ENCODE data around the gene RETREG2.

GRCh38 chr2:219216535-219216915 lies 38.5 kb downstream of the RETREG2 start:
- TF ChIP-seq POLR2A (IDR thresholded peaks at IDR 0.05; ENCODE audit: low read length) (no peak), KDM1A (IDR thresholded peaks at IDR 0.05; ENCODE audit: low read depth) (no peak), CTCF (IDR thresholded peaks at IDR 0.05) (no peak), REST (IDR thresholded peaks at IDR 0.05) (no peak), MYC (IDR thresholded peaks at IDR 0.05; ENCODE audit: borderline replicate concordance, low read length) (no peak), EP300 (IDR thresholded peaks at IDR 0.05) (no peak), ESRRA (IDR thresholded peaks at IDR 0.05; ENCODE audit: borderline replicate concordance, low read length) (no peak), BHLHE40 (IDR thresholded peaks at IDR 0.05; ENCODE audit: low read depth, low read length) (no peak), USF2 (IDR thresholded peaks at IDR 0.05) (no peak)
- TF ChIP-seq, protein P1, sequence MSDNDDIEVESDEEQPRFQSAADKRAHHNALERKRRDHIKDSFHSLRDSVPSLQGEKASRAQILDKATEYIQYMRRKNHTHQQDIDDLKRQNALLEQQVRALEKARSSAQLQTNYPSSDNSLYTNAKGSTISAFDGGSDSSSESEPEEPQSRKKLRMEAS (IDR thresholded peaks at IDR 0.05) = no peak

Data from A549 (cell line).